Right forelimb (tissue), 1 donor: Measurements from ENCODE around the gene RNF212B.
"Not testable (repeated sequence)": the region's sequence is repeated elsewhere in the genome, so short reads cannot be mapped to it uniquely, and the experiment has no call there.

ENCODE experiments used
- DNase-seq: peaks from one replicate; pipeline ENCODE4 v3.0.0-alpha.2; 2018

Gene RNF212B, protein sequence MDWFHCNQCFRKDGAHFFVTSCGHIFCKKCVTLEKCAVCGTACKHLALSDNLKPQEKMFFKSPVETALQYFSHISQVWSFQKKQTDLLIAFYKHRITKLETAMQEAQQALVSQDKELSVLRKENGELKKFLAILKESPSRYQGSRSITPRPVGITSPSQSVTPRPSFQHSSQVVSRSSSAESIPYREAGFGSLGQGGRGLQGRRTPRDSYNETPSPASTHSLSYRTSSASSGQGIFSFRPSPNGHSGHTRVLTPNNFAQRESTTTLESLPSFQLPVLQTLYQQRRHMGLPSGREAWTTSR

DNA sequence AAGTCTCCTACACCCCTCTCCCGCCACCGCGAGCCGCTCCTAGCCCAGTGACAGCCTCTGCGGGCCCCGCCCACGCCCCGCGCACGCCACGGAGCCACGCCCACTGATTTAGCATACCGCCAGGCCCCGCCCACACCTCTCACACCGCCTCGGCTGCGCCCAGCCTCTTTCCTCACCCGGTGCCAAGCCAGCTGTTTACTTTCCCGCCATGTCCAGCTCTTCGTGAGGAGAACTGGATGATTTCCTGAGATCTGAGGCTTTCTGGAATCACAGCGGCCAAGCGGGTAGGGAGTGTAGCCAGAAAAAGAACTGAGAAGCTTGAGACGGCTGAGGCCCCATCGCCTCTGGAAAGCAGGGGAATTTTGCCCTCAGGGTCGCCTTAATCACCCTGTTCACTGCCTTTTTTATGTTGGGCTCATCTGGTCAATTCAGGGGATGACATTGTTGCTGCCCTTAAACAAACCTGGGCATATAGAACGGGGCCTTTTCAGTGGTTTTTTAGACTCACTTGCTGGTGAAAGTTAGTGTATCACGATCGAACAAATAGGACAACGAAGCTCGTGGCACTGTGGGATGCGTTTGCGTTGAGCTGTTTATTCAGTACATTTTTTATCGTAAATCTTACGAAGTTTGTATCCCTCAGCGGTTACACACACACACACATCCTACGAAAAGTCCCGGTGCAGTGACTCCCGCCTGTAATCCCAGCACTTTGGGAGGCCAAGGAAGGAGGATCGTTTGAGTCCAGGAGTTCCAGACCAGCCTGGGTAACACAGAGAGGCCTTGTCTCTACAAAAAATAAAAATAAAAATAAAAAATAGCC is at the start of gene RNF212B:
RNF212B (plus strand) TSS at position 165 of the 823 bp plus-strand sequence. CDS start 2,410 bp downstream, outside the sequence.
- DNase-seq, result peak; percentile 91

DNA sequence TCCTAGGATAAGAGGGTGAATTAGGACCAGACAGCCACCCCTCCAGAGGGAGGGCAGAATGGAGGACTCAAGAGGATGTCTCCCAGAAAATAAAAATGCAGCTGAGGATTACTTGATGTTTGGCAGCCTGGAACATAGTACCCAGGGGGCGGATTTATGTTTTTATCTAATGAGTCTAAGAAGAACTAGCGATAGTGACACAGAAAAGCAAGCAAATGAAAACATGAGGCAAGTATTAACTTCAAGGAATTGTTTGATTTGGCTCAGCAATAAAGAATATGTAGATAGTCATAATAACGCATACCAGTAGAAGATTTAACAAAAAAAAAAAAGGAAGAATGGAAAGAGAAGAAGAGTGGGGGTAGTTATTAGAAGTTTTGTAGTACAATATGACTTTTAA is 44.3 kb upstream of the RNF212B start:
- no peak for DNase-seq

DNA sequence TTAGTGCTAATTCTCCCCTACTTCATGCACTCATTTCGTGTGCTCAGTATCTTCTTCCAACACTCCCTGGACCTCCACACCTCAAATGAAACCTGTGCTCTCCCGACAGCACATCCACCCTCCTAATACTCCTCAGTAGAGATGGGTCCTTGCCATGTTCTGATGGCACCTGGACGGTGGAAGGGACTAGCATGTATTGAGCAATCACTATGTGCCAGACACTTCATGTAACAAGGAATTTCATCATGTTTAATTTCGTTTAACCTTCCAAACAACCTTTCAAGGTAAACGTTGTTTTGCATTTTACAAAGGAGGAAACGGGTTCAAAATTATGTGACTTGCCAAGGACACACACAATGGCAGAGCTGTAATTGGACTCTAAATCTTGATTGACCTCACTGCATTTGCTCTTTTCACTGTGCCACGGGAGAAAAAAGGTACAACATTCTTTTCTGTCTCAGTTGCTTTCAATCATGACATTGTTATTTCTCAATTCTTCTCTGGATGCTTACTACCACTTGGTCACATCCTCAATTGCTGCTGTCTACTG is 42.1 kb upstream of the RNF212B start:
- DNase-seq, result no peak

DNA sequence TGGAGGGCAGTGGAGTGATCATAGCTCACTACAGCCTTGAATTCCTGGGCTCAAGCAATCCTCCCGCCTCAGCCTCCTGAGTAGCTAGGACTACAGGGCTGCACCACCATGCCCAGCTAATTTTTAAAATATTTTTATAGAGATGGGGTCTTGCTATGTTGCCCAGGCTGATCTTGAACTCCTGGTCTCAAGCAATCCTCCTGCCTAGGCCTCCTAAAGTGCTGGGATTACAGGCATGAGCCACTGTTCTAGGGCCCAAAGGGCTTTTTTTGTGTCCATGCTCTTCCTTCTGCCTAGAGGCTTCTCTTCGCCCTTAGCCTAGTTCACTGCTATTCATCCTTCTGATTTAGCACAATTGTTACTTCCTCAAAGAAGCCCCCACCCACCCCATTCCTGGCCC is 41.2 kb upstream of the RNF212B start:
- DNase-seq, result not testable (repeated sequence)

DNA sequence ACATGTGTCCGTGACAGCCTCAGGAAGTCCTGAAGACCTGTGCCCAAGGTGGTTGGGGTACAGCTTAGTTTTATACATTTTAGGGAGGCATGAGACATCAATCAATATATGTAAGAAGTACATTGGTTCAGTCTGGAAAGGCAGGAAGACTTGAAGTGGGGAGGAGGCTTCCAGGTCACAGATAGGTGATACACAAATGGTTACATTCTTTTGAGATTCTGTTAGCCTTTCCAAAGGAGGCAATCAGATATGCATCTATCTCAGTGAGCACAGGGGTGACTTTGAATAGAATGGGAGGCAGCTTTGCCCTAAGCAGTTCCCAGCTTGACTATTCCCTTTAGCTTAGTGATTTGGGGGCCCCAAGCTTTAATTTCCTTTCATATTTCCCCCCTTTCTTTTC is 38.6 kb upstream of the RNF212B start:
- DNase-seq, result not testable (repeated sequence)

DNA sequence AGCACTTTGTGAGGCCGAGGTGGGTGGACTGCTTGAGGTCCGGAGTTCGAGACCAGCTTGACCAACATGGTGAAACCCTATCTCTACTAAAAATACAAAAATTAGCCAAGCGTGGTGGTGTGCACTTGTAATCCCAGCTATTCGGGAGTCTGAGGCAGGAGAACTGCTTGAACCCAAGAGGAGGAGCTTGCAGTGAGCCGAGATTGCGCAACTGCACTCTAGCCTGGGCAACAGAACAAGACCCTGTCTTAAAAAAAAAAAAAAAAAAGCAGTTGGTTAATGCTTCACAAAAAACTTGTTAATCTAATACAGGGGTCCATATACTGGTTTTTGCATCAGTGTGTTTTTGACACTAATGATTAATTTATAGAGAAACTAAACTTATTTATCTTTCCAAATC is 35.7 kb upstream of the RNF212B start:
- no peak for DNase-seq

DNA sequence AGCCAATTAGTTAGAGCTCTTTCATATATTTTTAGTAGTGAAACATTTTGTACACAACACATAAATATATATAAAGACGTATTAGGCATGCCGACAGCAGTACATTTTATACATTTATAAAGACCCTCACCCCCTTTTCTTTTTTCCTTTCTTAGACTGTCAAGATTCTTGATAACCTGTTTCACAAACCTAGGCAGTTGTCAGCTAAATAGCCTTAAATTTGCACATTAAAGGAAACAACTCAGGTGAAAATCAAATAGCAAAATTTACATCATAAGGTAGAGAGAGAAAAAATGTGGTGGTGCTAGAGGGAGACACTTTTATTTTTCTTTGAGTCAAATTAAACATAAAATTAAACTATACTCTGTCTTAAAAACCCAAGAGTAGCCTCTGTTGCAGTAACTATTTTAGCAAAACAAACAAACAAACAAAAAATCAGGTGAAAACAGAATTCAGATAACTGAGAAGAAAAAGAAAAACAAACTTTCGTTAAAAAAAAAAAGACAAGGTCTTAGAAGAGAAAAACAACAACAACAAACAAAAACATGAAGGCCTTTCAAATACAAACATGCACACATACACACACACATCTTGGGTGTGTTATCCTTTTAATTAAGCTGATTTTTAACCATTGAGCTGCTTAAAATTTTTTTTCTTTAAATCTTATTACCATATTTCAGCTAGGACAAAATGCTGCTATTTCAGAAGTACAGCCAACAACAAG is 31.2 kb upstream of the RNF212B start:
- DNase-seq, result no peak

DNA sequence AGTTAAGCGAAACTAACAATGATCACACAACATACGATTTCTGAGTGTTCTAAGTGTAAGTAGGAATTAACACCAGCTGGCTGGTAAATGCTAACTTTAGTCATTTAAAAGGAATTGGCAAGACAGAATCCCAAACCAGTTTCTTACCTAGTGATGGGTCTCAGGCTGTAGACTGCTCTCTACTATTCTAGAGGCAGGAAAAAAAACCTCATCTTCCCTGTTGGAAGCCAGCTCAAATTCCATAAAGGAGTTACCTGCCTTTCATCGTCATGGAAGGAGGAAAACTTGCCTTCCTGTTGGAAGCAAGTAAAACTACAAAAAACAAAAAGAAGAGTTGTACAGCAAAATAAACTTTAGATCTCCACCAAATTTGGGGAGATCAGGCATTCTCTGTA is 30.6 kb upstream of the RNF212B start:
- no peak for DNase-seq

DNA sequence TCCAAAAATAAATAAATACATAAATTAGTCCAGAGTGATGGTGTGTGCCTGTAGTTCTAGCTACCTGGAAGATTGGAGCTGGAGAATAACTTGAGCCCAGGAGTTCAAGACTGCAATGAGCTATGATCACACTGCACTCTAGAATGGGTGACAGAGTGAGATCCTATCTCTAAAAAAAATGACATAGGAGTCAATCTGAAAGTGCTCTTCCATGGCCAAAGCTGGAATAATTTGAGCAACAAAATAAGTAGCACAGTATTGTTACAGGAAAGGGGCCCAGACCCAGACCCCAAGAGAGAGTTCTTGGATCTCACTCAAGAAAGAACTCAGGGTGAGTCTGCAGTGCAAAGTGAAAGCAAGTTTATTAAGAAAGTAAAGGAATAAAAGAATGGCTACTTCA is 29.4 kb upstream of the RNF212B start:
- DNase-seq, result no peak

DNA sequence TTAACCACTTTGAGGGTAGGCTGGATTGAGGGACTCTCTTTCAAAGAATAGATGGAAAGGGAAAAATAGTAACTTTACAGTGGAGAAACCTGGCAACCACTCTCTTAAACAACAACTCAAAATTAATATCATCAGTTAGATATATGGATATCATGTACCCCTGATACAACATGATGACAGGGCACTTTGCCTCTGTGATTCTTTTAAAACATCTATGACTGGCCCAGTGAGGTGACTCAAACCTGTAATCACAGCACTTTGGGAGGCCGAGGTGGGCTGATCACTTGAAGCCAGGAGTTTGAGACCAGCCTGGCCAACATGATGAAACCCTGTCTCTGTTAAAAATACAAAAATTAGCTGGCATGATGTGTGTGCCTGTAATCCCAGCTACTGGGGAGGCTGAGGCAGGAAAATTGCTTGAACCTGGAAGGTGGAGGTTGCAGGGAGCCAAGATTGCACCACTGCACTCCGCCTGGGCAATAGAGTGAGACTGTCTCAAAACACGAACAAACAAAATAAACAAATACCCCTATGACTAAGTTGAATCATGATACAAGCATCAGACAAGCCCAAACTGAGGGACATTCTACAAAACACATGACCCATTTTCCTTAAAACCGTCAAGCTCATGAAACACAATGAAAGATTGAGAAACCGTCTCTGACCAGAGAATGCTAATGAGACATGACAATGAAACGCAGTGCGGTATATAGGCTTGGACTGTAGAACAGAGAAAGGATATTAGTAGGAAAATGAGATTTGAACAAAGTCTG is 27.9 kb upstream of the RNF212B start:
- DNase-seq, result no peak

DNA sequence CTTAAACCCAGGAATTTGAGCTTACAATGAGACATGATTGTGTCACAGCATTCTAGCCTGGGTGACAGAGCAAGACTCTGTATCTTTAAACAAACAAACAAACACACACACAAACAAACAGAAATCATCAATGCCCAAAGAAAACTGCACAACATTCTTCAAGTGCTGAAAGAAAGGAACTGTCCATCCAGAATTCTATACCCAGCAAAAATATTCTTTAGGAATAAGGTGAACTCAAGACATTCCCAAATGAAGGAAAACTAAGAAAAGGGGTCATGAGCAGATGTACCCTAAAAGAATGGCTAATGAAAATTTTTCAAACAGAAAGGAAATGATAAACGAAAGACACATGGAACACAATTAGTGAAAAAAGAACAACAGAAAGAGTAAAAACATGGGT is 22.3 kb upstream of the RNF212B start:
- no peak for DNase-seq

DNA sequence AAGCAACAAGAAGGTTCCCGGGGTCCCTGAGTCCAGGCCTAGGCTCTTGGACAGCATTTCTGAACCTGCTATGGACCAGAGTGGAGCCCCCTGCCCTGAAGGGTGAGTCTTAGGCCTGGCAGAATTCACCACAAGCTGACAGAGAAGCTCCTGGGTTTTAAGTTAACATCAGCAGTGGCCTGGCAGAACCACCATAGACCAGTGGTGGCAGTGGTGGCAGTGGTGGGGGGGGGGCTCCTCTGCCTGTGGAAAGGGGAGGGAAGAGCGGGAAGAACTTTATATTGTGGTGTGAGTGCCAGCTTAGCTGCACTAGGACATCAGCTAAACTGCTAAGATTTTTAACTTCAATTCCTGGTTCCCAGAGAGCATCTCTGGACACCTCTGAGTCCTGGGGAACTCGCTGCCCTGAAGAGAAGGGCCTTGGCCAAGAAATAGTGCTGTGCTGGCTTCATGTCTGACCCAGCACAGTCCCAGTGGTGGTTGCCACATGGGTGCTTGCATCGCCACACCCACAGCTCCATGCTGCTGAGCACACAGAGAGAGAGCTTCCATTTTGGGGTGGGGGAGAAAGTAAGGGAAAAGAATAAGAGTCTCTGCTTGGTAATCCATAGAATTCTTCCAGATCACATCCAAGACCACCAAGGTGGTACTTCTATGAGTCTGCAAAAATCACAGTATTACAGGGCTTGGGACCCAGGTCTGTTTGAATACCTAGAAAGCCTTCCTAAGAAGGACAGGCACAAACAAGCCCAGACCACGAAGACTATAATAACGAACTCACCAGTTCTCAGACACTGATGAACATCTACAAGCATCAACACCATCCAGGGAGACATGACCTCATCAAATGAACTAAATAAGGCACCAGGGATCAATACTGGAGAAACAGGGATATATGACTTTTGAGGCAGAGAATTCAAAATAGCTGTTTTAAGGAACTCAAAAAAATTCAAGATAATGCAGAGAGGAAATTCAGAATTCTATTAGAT is 20.4 kb upstream of the RNF212B start:
- no peak for DNase-seq

DNA sequence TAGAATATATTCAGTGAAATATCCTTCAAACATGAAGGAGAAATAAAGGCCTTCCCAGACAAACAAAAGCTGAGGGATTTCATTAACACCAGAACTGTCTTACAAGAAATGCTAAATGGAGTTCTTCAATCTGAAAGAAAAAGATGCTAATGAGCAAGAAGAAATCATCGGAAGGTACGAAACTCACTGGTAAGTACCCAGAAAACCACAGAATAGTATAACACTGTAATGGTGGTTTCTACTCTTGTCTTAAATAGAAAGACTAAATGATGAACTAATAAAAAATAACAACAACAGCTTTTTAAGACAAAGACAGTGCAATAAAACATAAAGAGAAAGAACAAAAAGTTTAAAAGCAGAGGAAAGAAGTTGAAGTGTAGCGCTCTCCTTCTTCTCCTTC is 18.7 kb upstream of the RNF212B start:
- no peak for DNase-seq

DNA sequence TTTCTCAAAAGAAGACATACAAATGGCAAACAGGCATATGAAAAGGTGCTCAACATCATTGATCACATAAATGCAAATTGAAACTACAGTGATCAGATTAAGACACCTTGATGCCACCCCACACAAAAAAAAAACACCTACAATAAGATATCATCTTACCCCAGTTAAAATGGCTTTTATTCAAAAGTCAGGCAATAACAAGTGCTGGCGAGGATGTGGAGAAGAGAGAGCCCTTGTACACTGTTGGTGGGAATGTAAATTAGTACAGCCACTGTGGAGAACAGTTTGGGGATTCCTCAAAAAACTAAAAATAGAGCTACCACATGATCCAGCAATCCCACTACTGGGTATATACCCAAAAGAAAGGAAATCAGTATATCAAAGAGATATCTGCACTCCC is 12.8 kb upstream of the RNF212B start:
- not testable (repeated sequence) for DNase-seq

DNA sequence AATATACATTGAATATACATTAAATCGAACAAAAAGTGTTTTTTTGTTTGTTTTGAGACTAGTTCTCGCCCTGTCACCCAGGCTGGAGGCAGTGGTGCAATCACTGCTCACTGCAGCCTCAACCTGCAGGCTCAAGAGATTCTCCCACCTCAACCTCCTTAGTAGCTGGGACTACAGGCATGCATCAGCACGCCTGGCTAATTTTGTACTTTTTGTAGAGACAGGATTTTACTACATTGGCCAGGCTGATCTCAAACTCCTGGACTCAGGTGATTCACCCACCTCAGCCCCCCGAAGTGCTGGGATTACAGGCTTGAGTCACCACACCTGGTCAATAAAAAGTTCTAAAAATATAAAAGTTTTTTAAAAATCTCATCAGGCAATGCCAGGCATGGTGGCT is 10.2 kb upstream of the RNF212B start:
- DNase-seq, result no peak

DNA sequence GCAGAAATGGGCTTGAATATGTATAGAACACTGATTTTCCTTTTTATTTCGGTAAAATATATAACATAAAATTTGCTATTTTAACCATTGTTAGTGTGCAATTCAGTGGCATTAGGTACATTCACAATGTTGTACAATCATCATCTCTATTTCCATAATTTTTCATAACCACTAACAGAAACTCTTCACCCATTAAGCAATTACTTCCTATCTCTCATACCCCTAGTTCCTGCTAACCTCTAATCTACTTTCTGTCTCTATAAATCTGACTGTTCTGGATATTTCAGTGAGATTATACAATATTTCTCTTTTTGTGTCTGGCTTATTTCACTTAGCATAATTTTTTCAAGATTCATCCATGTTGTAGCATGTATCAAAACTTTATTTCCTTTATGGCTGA is 8.9 kb upstream of the RNF212B start:
- no peak for DNase-seq

DNA sequence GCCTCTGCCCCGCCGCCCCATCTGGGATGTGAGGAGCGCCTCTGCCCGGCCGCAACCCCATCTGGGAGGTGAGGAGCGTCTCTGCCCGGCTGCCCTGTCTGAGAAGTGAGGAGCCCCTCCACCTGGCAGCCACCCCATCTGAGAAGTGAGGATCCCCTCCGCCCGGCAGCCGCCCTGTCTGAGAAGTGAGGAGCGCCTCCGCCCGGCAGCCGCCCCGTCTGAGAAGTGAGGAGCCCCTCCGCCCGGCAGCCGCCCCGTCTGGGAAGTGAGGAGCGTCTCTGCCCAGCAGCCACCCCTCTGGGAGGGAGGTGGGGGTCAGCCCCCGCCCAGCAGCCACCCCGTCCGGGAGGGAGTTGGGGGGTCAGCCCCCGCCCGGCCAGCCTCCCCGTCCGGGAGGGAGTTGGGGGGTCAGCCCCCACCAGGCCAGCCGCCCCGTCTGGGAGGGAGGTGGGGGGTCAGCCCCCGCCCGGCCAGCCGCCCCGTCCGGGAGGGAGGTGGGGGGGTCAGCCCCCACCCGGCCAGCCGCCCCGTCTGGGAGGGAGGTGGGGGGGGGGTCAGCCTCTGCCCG is 5.4 kb upstream of the RNF212B start:
- DNase-seq, result not testable (repeated sequence)

DNA sequence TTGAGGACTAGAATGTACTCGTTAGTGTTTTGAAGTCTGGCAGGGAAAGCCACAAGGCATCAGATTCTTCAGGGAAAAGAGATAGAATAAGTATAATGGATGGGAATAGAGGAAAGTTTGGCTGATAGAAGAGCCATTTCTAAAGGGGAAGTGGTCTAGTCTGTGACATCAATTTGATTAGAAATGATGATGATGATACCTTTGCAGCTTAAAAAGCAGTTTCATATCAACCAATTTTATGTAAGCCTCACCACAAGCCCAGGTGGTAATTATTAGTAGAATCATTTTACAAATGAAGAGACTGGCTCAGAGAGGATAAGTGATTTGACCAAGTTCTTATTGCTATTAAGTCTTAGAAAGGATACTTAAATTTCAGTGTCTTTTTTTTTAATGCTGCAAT is 2.9 kb downstream of the RNF212B start:
- DNase-seq, result no peak

DNA sequence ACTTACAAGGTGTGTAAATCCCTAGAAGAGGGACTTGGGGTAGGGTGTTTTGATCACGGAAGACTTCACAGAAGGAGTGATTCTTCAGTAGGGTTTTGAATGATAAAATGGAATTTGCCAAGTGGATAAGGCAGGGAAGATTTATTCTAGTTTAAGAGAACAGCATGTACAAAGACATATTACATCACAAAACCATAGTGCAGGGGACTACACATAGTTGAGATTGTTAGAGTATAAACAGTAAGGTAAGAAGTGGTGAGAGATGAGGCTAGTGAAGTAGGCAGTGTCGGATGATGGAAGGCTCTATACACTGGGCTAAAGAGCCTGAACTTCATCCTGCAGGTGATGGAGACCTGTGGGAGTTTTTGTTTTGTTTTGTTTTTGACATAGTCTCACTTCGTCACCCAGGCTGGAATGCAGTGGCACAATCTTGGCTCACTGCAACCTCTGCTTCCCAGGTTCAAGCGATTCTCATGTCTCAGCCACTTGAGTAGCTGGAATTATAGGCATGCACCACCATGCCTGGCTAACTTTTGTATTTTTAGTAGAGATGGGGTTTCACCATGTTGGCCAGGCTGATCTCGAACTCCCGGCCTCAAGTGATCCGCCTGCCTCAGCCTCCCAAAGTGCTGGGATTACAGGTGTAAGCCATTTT is 3.5 kb downstream of the RNF212B start:
- DNase-seq, result not testable (repeated sequence)

DNA sequence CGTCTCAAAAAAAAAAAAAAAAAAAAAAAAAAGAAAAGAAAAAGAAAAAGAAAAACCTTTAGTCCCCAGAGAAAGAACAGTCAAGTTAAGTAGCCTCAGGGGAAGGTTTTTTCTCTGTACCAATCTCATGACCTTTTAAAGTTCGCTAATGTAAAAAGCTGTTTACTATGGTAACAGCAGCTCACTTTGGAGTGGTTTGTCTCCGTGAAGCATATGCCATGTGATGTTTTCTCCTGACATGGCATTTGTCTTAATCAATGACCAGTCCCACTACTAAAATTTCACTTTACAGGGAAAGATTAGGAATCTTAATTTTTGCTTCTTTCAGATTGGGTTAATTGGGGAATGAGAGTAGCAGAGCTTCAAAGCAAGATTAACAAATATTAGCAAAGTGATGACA is 4.3 kb downstream of the RNF212B start:
- no peak for DNase-seq
